Uterus (tissue), 2 donors: ENCODE results near the gene GLYR1.

Experiments
- CTCF ChIP-seq, 4 experiments: fragments of 200-600 bp in 2 of 4; fragments of 450-650 bp in 2 of 4; sonication (generic) in 2 of 4; IDR thresholded peaks; one replicate each; pipeline ENCODE4 v1.5.1; 2016 to 2019; ENCODE audit warnings: antibody characterized with exemption in 4 of 4, mild to moderate bottlenecking in 2 of 4, moderate library complexity in 1 of 4
- POLR2A ChIP-seq, 2 donors: fragments of 450-650 bp; IDR thresholded peaks; one replicate each; pipeline ENCODE4 v1.6.1; 2016; ENCODE audit warnings: antibody characterized with exemption in 2 of 2, mild to moderate bottlenecking in 1 of 2, moderate library complexity in 1 of 2

- TF ChIP-seq CTCF (IDR thresholded peaks at IDR 0.05) (no peak), POLR2A (IDR thresholded peaks at IDR 0.05) (no peak)
Observed at GRCh38 chr16:4820652-4821051, 26.4 kb downstream of the GLYR1 start.
